NCI-H460 (cell line): ENCODE data around the gene AP4M1. TPM values are rescaled to one million over a fixed set of nuclear protein-coding genes. Genes with fewer than 3 reads are reported as not detected.
"Not testable (repeated sequence)": the region's sequence is repeated elsewhere in the genome, so short reads cannot be mapped to it uniquely, and the experiment has no call there.

Experiments used
- DNase-seq: peaks from one replicate; pipeline ENCODE4 v3.0.0-alpha.2; 2016; ENCODE audit warnings: low read depth; ENCODE audit errors: extremely low read depth
- total RNA-seq: library from RNA; depleted of rRNA; stranded (reverse); fragments of >200 nt; shearing (Covaris generic); gene quantifications from 2 replicates; pipeline ENCODE4 v1.2.3, GENCODE V29; 2014

AP4M1 gene
- total RNA-seq, 1 experiment from 2014 or later = 18.1 TPM

GRCh38 chr7:100127866-100128636, 26.6 kb downstream of the AP4M1 start:
- DNase-seq = no peak

GRCh38 chr7:100128637-100128963, 27.2 kb downstream of the AP4M1 start:
- no peak for DNase-seq

- DNase-seq = not testable (repeated sequence)
Observed at GRCh38 chr7:100130220-100130607, 28.8 kb downstream of the AP4M1 start.

GRCh38 chr7:100130608-100131453, 29.4 kb downstream of the AP4M1 start:
- peak; percentile 60 for DNase-seq

GRCh38 chr7:100132126-100132525, 30.7 kb downstream of the AP4M1 start:
- DNase-seq = no peak

GRCh38 chr7:100132697-100133151, 31.3 kb downstream of the AP4M1 start:
- DNase-seq = peak; percentile 72

GRCh38 chr7:100137851-100138760, 36.7 kb downstream of the AP4M1 start:
- DNase-seq = no peak

- no peak for DNase-seq
Observed at GRCh38 chr7:100141555-100141949, 40.1 kb downstream of the AP4M1 start.

GRCh38 chr7:100142461-100142860, 41.0 kb downstream of the AP4M1 start:
- DNase-seq = no peak

- DNase-seq = not testable (repeated sequence)
Observed at GRCh38 chr7:100146350-100146749, 44.9 kb downstream of the AP4M1 start.

GRCh38 chr7:100147278-100147677, 45.8 kb downstream of the AP4M1 start:
- no peak for DNase-seq

GRCh38 chr7:100148225-100148558, 46.7 kb downstream of the AP4M1 start:
- DNase-seq = no peak

- DNase-seq = peak; percentile 99
Observed at GRCh38 chr7:100148559-100149328, 47.3 kb downstream of the AP4M1 start, which contains the start of gene LAMTOR4. LAMTOR4 (plus strand) TSS chr7:100148918; CDS start chr7:100148973, 55 bp downstream.

GRCh38 chr7:100152404-100152803, 51.0 kb downstream of the AP4M1 start:
- no peak for DNase-seq

- DNase-seq = no peak
Observed at GRCh38 chr7:100152937-100153666, 51.7 kb downstream of the AP4M1 start.

- no peak for DNase-seq
Observed at GRCh38 chr7:100153708-100154535, 52.5 kb downstream of the AP4M1 start.

GRCh38 chr7:100154651-100155491, 53.4 kb downstream of the AP4M1 start:
- DNase-seq = no peak
